ENCODE results near the gene CA6.

DNA sequence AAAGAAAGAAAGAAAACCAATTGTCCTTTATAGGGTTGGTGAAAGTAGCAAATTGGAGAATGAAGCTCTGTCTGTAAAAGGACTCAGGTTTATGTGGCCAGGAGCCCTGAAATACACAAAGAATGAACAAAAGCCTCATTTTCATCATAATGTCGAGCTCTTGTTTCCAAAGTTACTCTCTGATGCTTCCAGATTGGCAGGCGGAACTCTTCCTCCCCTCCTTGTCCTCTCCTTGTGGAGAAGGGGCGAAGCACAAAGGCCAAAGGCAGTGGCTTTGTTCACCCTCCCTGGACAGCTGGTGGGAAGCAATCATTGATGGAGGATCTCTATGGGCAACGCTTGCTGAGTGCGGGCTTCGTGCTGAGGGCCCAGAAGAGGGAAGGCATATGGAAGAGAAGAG lies 5.6 kb downstream of the CA6 start:
- TF ChIP-seq EZH2phosphoT487 (IDR thresholded peaks at IDR 0.05; ENCODE audit: insufficient read depth, low read depth): no peak
- no peak for TF ChIP-seq EZH2 (IDR thresholded peaks at IDR 0.05; ENCODE audit: insufficient read depth, poor library complexity, severe bottlenecking)
